H1 (cell line): ENCODE results near the gene MKX. TPM values are rescaled to one million over a fixed set of nuclear protein-coding genes. Genes with fewer than 3 reads are reported as not detected.

ENCODE experiments used
- EZH2 ChIP-seq: fragments of 200-600 bp; sonication (generic); IDR thresholded peaks from 2 replicates; pipeline ENCODE4 v1.7.1; 2012; ENCODE audit warnings: low read depth, mild to moderate bottlenecking, moderate library complexity, low read length, inconsistent platforms; ENCODE audit not compliant: severe bottlenecking
- GTF2F1 ChIP-seq: IDR thresholded peaks from 2 replicates; pipeline ENCODE4 v1.6.1; 2012; ENCODE audit warnings: low read depth, low read length, improper control_type of control experiment, borderline replicate concordance
- JUN ChIP-seq: IDR thresholded peaks from 2 replicates; pipeline ENCODE4 v1.6.1; 2011; ENCODE audit warnings: low read depth, mild to moderate bottlenecking, improper control_type of control experiment, low read length
- JUND ChIP-seq: IDR thresholded peaks from 2 replicates; pipeline ENCODE4 v1.6.1; 2011; ENCODE audit warnings: mild to moderate bottlenecking, improper control_type of control experiment, low read length
- SUZ12 ChIP-seq: fragments of 200-600 bp; sonication (generic); IDR thresholded peaks from 2 replicates; pipeline ENCODE4 v1.6.1; 2012; ENCODE audit warnings: mild to moderate bottlenecking, inconsistent platforms, low read length, moderate library complexity, mixed read lengths
- polyA plus RNA-seq, 7 experiments: library from polyadenylated mRNA; depleted of rRNA in 3 of 7; stranded (reverse) in 5 of 7; unstranded in 2 of 7; fragments of >200 nt in 5 of 7; fragments of 200-250 nt in 2 of 7; gene quantifications; 1 replicate in 5 of 7; 2 replicates in 1 of 7; 4 replicates in 1 of 7; pipeline versions ENCODE4 v1.2.1 to v1.2.3, GENCODE V29; 2011 to 2013; ENCODE audit warnings: missing spikeins in 2 of 7, mixed read lengths in 2 of 7
- total RNA-seq: library from RNA; stranded (reverse); fragmentation: NEBNext Ultra II Directional; extraction: Animal tissue kit (Norgen Biotek cat#: 25700); gene quantifications from 2 replicates; pipeline ENCODE4 v1.2.1, GENCODE V29; 2021
- TF ChIP-seq, protein P1 (sequence below): fragments of 300-600 bp; sonication (generic); IDR thresholded peaks from 2 replicates; pipeline ENCODE4 v1.7.1; 2012; ENCODE audit warnings: low read length, moderate library complexity, mild to moderate bottlenecking, inconsistent platforms; ENCODE audit not compliant: insufficient replicate concordance

MKX gene
- total and polyA plus RNA-seq, 2 of the 8 experiments (the other 6 are each of a cell fraction or from before 2014, with no cell fraction given): 0.21 to 1.3 TPM

GRCh38 chr10:27719052-27719451, 26.6 kb downstream of the MKX start (continued):
- TF ChIP-seq, protein P1, sequence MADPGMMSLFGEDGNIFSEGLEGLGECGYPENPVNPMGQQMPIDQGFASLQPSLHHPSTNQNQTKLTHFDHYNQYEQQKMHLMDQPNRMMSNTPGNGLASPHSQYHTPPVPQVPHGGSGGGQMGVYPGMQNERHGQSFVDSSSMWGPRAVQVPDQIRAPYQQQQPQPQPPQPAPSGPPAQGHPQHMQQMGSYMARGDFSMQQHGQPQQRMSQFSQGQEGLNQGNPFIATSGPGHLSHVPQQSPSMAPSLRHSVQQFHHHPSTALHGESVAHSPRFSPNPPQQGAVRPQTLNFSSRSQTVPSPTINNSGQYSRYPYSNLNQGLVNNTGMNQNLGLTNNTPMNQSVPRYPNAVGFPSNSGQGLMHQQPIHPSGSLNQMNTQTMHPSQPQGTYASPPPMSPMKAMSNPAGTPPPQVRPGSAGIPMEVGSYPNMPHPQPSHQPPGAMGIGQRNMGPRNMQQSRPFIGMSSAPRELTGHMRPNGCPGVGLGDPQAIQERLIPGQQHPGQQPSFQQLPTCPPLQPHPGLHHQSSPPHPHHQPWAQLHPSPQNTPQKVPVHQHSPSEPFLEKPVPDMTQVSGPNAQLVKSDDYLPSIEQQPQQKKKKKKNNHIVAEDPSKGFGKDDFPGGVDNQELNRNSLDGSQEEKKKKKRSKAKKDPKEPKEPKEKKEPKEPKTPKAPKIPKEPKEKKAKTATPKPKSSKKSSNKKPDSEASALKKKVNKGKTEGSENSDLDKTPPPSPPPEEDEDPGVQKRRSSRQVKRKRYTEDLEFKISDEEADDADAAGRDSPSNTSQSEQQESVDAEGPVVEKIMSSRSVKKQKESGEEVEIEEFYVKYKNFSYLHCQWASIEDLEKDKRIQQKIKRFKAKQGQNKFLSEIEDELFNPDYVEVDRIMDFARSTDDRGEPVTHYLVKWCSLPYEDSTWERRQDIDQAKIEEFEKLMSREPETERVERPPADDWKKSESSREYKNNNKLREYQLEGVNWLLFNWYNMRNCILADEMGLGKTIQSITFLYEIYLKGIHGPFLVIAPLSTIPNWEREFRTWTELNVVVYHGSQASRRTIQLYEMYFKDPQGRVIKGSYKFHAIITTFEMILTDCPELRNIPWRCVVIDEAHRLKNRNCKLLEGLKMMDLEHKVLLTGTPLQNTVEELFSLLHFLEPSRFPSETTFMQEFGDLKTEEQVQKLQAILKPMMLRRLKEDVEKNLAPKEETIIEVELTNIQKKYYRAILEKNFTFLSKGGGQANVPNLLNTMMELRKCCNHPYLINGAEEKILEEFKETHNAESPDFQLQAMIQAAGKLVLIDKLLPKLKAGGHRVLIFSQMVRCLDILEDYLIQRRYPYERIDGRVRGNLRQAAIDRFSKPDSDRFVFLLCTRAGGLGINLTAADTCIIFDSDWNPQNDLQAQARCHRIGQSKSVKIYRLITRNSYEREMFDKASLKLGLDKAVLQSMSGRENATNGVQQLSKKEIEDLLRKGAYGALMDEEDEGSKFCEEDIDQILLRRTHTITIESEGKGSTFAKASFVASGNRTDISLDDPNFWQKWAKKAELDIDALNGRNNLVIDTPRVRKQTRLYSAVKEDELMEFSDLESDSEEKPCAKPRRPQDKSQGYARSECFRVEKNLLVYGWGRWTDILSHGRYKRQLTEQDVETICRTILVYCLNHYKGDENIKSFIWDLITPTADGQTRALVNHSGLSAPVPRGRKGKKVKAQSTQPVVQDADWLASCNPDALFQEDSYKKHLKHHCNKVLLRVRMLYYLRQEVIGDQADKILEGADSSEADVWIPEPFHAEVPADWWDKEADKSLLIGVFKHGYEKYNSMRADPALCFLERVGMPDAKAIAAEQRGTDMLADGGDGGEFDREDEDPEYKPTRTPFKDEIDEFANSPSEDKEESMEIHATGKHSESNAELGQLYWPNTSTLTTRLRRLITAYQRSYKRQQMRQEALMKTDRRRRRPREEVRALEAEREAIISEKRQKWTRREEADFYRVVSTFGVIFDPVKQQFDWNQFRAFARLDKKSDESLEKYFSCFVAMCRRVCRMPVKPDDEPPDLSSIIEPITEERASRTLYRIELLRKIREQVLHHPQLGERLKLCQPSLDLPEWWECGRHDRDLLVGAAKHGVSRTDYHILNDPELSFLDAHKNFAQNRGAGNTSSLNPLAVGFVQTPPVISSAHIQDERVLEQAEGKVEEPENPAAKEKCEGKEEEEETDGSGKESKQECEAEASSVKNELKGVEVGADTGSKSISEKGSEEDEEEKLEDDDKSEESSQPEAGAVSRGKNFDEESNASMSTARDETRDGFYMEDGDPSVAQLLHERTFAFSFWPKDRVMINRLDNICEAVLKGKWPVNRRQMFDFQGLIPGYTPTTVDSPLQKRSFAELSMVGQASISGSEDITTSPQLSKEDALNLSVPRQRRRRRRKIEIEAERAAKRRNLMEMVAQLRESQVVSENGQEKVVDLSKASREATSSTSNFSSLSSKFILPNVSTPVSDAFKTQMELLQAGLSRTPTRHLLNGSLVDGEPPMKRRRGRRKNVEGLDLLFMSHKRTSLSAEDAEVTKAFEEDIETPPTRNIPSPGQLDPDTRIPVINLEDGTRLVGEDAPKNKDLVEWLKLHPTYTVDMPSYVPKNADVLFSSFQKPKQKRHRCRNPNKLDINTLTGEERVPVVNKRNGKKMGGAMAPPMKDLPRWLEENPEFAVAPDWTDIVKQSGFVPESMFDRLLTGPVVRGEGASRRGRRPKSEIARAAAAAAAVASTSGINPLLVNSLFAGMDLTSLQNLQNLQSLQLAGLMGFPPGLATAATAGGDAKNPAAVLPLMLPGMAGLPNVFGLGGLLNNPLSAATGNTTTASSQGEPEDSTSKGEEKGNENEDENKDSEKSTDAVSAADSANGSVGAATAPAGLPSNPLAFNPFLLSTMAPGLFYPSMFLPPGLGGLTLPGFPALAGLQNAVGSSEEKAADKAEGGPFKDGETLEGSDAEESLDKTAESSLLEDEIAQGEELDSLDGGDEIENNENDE: no peak
- TF ChIP-seq JUND: no peak
- TF ChIP-seq JUN: no peak
- TF ChIP-seq EZH2: no peak
- TF ChIP-seq GTF2F1: no peak
- no peak for TF ChIP-seq SUZ12
